Mesothelial cell of epicardium (in vitro differentiated cells): ENCODE measurements around the gene FAM120B. TPM values are rescaled to one million over a fixed set of nuclear protein-coding genes. Genes with fewer than 3 reads are reported as not detected.

Experiments
- DNase-seq, 2 experiments: peaks; one replicate each; pipeline ENCODE4 v3.0.0; 2021; ENCODE audit warnings: low spot score in 2 of 2; ENCODE audit not compliant: unreplicated experiment in 2 of 2
- H3K27ac Mint-ChIP-seq: 2 replicates; pipeline ENCODE4 v1.8.0; 2021; ENCODE audit warnings: mixed read lengths
- H3K27me3 Mint-ChIP-seq: 2 replicates; pipeline ENCODE4 v1.8.0; 2021; ENCODE audit warnings: low read depth, mixed read lengths
- H3K36me3 Mint-ChIP-seq: 2 replicates; pipeline ENCODE4 v1.8.0; 2021; ENCODE audit warnings: mixed read lengths
- H3K4me1 Mint-ChIP-seq: 2 replicates; pipeline ENCODE4 v1.8.0; 2021; ENCODE audit warnings: mixed read lengths
- H3K4me3 Mint-ChIP-seq: 2 replicates; pipeline ENCODE4 v1.8.0; 2021; ENCODE audit warnings: mild to moderate bottlenecking, moderate library complexity, mixed read lengths
- H3K9me3 Mint-ChIP-seq: 2 replicates; pipeline ENCODE4 v1.8.0; 2021; ENCODE audit warnings: mixed read lengths
- CTCF ChIP-seq: fragments of 200-600 bp; sonication (generic); IDR thresholded peaks from one replicate; pipeline ENCODE4 v1.5.0; 2021; ENCODE audit warnings: antibody characterized with exemption; ENCODE audit not compliant: unreplicated experiment
- total RNA-seq: library from RNA; stranded (reverse); gene quantifications from 3 replicates; pipeline ENCODE4 v1.2.1, GENCODE V29; 2021

The FAM120B gene
- total RNA-seq, 1 donor from 2014 or later, result 44.1 TPM

GRCh38 chr6:170449835-170450753 lies 143.5 kb downstream of the FAM120B start:
- no peaks in the 10 kb centered on the region for H3K36me3 Mint-ChIP-seq
- peak in 1 of 2 experiments; percentile 40 for DNase-seq
- no peaks in the 10 kb centered on the region for H3K9me3 Mint-ChIP-seq
- H3K4me3 Mint-ChIP-seq, result no peak overlapping the region
- peaks cover 9% of the 10 kb centered on the region for H3K4me1 Mint-ChIP-seq
- H3K27ac Mint-ChIP-seq, result no peak overlapping the region
- H3K27me3 Mint-ChIP-seq, result peaks cover 8% of the 10 kb centered on the region
- TF ChIP-seq CTCF, result no peak

- Mint-ChIP-seq H3K27ac (no peak overlapping the region), H3K9me3 (no peaks in the 10 kb centered on the region), H3K36me3 (no peaks in the 10 kb centered on the region), H3K27me3 (peaks cover 6% of the 10 kb centered on the region), H3K4me3 (no peak overlapping the region), H3K4me1 (peaks cover 9% of the 10 kb centered on the region)
- peak in 1 of 2 experiments; percentile 35 for DNase-seq
- TF ChIP-seq CTCF, result no peak
Observed at GRCh38 chr6:170450916-170451761, 144.6 kb downstream of the FAM120B start.

DNA sequence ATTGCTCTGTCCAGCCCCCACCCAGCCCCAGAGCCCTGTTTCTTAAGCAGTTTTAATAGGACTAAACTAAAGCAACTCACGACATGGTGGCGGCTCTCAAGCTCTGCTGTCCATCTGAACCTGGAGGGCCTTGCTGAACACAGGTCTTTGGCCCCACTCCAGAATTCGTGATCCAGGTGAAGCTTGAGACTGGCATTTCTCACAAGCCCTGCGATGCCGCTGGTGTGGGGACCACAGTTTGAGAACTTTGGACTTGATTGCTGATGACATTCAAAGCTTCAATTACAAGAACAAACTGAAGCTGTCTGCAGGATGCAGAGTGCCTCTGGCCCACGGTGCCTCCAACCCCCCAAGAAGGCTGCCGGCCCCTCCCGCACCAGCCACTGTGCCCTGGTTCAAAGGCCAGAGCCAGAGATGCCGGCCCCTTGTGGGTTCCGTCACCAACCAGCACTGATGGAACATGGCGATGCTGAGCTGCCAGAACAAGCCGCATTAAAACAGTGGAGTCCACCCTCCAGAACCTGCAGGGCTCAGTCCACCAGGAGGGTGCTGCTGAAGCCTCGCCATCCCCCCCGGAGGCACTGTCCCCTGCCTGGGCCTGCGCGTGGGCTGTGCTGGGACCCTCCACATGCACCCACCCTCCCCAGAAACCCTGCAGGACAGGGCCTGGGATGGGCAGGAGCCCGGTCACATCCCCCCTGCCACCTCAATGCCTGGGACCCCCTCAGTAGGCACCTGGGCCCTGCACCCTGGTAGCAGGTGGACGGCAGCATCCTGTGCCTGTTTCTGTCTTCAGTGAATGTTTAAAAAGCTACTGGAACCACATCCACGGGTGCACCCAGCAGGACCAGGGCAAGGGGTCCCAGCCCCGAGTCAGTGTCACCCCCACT lies 145.4 kb downstream of the FAM120B start:
- H3K4me3 Mint-ChIP-seq, result no peak overlapping the region
- H3K4me1 Mint-ChIP-seq, result peaks cover 9% of the 10 kb centered on the region
- TF ChIP-seq CTCF, result no peak
- H3K36me3 Mint-ChIP-seq, result no peaks in the 10 kb centered on the region
- H3K9me3 Mint-ChIP-seq, result no peaks in the 10 kb centered on the region
- peaks cover 2% of the 10 kb centered on the region for H3K27me3 Mint-ChIP-seq
- no peak overlapping the region for H3K27ac Mint-ChIP-seq
- DNase-seq, result no peak

DNA sequence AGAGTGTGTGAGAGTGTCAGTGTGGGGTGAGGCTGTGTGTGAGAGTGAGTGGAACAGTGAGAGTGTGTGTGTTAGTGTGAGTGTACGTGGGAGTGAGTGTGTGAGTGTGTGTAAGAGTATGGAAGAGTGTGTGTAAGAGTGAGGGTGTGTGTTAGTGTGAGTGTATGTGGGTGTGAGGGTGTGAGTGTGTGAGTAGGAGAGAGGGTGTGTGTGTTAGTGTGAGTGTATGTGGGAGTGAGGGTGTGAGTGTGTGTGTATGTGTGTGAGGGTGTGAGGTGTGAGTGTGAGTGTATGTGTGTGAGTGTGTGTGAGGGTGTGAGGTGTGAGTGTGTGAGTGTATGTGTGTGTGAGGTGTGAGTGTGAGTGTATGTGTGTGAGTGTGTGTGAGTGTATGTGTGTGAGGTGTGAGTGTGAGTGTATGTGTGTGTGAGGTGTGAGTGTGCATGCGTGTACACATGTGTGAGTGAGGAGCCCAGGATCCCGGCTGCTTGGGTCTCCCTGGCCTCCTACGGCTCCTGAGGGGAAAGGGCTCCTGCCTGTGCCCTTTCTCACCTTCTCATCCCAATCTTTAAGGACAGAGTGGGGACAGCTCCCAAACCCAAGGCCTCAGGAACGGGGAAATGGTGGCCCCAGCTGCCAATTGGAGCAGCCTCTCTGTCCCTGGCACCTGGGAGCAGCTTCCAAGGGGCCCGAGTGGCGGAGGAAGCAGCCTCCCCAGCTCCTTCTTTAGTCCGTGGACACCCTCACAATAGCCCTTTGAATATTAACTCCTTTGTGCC lies 146.4 kb downstream of the FAM120B start:
- H3K4me3 Mint-ChIP-seq, result no peak overlapping the region
- peaks cover 3% of the 10 kb centered on the region for H3K27me3 Mint-ChIP-seq
- H3K27ac Mint-ChIP-seq, result no peak overlapping the region
- peaks cover 9% of the 10 kb centered on the region for H3K4me1 Mint-ChIP-seq
- H3K36me3 Mint-ChIP-seq, result no peaks in the 10 kb centered on the region
- H3K9me3 Mint-ChIP-seq, result no peaks in the 10 kb centered on the region
- TF ChIP-seq CTCF, result no peak
- no peak for DNase-seq
